ENCODE results near the gene SHANK3. TPM values are rescaled to one million over a fixed set of nuclear protein-coding genes. Genes with fewer than 3 reads are reported as not detected.

The SHANK3 gene
- total and polyA plus RNA-seq, 2 donors (not counting 3 experiments of a cell fraction or from before 2014, with no cell fraction given), result 26.1 to 158 TPM

- DNase-seq (ENCODE audit: low read depth, low spot score) (no peak), FAIRE-seq (no peak)
- Histone ChIP-seq H4K20me1 (replicated peaks; ENCODE audit: control insufficient read depth, extremely low read depth, insufficient read depth, low read length) (no peaks in the 10 kb centered on the region), H3K9me3 (replicated peaks; ENCODE audit: control insufficient read depth, insufficient read depth, low read length) (no peaks in the 10 kb centered on the region), H3K9ac (replicated peaks; ENCODE audit: extremely low read depth, insufficient read depth, low read length) (no peak overlapping the region), H3K9me1 (replicated peaks; ENCODE audit: control insufficient read depth, extremely low read depth, insufficient read depth, low read length) (no peaks in the 10 kb centered on the region), H3K27ac (ENCODE audit: insufficient read depth, low read depth, low read length) (no peak overlapping the region), H3K4me3 (replicated peaks in 1 of 3; ENCODE audit: insufficient read depth in 1 of 3, low read depth in 1 of 3, low read length in 3 of 3) (no peak overlapping the region), H3K36me3 (ENCODE audit: control insufficient read depth in 2 of 2, extremely low read depth in 1 of 2, insufficient read depth in 2 of 2, low read length in 2 of 2) (peaks cover 12 to 51% of the 10 kb centered on the region in 2 experiments), H3K27me3 (ENCODE audit: control insufficient read depth in 2 of 2, insufficient read depth in 2 of 2, low read length in 2 of 2) (no peaks in the 10 kb centered on the region), H3K79me2 (ENCODE audit: control insufficient read depth, insufficient read depth, low read length) (peaks cover 71% of the 10 kb centered on the region), H3K4me2 (ENCODE audit: insufficient read depth, low read length) (no peak overlapping the region), H2AFZ (ENCODE audit: low read depth, low read length) (no peak overlapping the region), H3K4me1 (ENCODE audit: control insufficient read depth, extremely low read depth, insufficient read depth, low read length) (peaks cover 18% of the 10 kb centered on the region)
- POLR2A ChIA-PET, result no interaction called here
- intact Hi-C loops (cut with micrococcal nuclease) (no loop called here), dilution Hi-C loops (cut with MboI; ENCODE audit: extremely low pct_ligation_motif_present, low sequenced_read_pairs) (no loop called here)
- CTCF ChIA-PET, result interaction anchor here (1.9 to 2.9 kb wide), 2 partner anchors 37 to 52 kb away, joined by 4 to 25 read pairs; no protein-coding TSS in a partner anchor
- BruUV-seq (replicated peaks), result no TSS peak
- TF ChIP-seq MYC (IDR thresholded peaks at IDR 0.05; ENCODE audit: low read depth, low read length) (no peak), POLR2AphosphoS5 (IDR thresholded peaks at IDR 0.05; ENCODE audit: insufficient read depth, low read depth, low read length) (peak; percentile 7)
These were observed 5.6 kb downstream of the SHANK3 start for GRCh38 chr22:50678218-50678650.

- Histone ChIP-seq H4K20me1 (replicated peaks; ENCODE audit: control insufficient read depth, extremely low read depth, insufficient read depth, low read length) (no peaks in the 10 kb centered on the region), H3K27me3 (ENCODE audit: control insufficient read depth in 2 of 2, insufficient read depth in 2 of 2, low read length in 2 of 2) (no peaks in the 10 kb centered on the region), H3K9me3 (replicated peaks; ENCODE audit: control insufficient read depth, insufficient read depth, low read length) (no peaks in the 10 kb centered on the region), H3K9me1 (replicated peaks; ENCODE audit: control insufficient read depth, extremely low read depth, insufficient read depth, low read length) (no peaks in the 10 kb centered on the region), H3K79me2 (ENCODE audit: control insufficient read depth, insufficient read depth, low read length) (peaks cover 69% of the 10 kb centered on the region), H3K9ac (replicated peaks; ENCODE audit: extremely low read depth, insufficient read depth, low read length) (no peak overlapping the region), H3K4me3 (replicated peaks in 1 of 3; ENCODE audit: insufficient read depth in 1 of 3, low read depth in 1 of 3, low read length in 3 of 3) (no peak overlapping the region), H2AFZ (ENCODE audit: low read depth, low read length) (no peak overlapping the region), H3K4me1 (ENCODE audit: control insufficient read depth, extremely low read depth, insufficient read depth, low read length) (peaks cover 18% of the 10 kb centered on the region), H3K27ac (ENCODE audit: insufficient read depth, low read depth, low read length) (no peak overlapping the region), H3K4me2 (ENCODE audit: insufficient read depth, low read length) (no peak overlapping the region), H3K36me3 (ENCODE audit: control insufficient read depth in 2 of 2, extremely low read depth in 1 of 2, insufficient read depth in 2 of 2, low read length in 2 of 2) (peaks cover 12 to 55% of the 10 kb centered on the region in 2 experiments)
- BruUV-seq (replicated peaks), result TSS peak; percentile 42
- POLR2A ChIA-PET, result no interaction called here
- dilution Hi-C loops (cut with MboI; ENCODE audit: extremely low pct_ligation_motif_present, low sequenced_read_pairs), result no loop called here
- CTCF ChIA-PET, result interaction anchor here (1.9 kb wide), 1 partner anchor 53 kb away, joined by 4 read pairs; no protein-coding TSS in a partner anchor
- intact Hi-C loops (cut with micrococcal nuclease), result no loop called here
- DNase-seq (ENCODE audit: low read depth, low spot score), result no peak
- FAIRE-seq, result no peak
- TF ChIP-seq MAX (IDR thresholded peaks at IDR 0.05; ENCODE audit: insufficient read depth, insufficient read length), result no peak
- no peak for TF ChIP-seq POLR2AphosphoS5 (IDR thresholded peaks at IDR 0.05; ENCODE audit: insufficient read depth, low read depth, low read length)
- TF ChIP-seq GATA2 (IDR thresholded peaks at IDR 0.05; ENCODE audit: insufficient read depth, insufficient read length, low read depth, low read length), result no peak
- no peak for TF ChIP-seq CTCF (IDR thresholded peaks at IDR 0.05; ENCODE audit: extremely low read depth in 1 of 2, insufficient read depth in 1 of 2, low read depth in 1 of 2, low read length in 2 of 2)
- TF ChIP-seq FOS (IDR thresholded peaks at IDR 0.05; ENCODE audit: borderline replicate concordance, insufficient read depth, low read length), result no peak
- TF ChIP-seq EZH2 (IDR thresholded peaks at IDR 0.05; ENCODE audit: borderline replicate concordance, low read depth, low read length, severe bottlenecking), result no peak
- TF ChIP-seq POLR2A (IDR thresholded peaks at IDR 0.05; ENCODE audit: low read depth, low read length), result no peak
- TF ChIP-seq MYC (IDR thresholded peaks at IDR 0.05; ENCODE audit: low read depth, low read length), result no peak
- TF ChIP-seq JUN (IDR thresholded peaks at IDR 0.05; ENCODE audit: borderline replicate concordance, insufficient read depth, insufficient read length, low read depth), result no peak
These were observed 6.3 kb downstream of the SHANK3 start for GRCh38 chr22:50678651-50679521.

Data from endothelial cell of umbilical vein (primary cell).